A673 (cell line): ENCODE results near the gene LIMS1. TPM values are rescaled to one million over a fixed set of nuclear protein-coding genes. Genes with fewer than 3 reads are reported as not detected.
"Not testable (repeated sequence)": the region's sequence is repeated elsewhere in the genome, so short reads cannot be mapped to it uniquely, and the experiment has no call there.

Experiments used
- BruUV-seq: library from RNA; stranded (reverse); fragments of 400-500 nt; replicated peaks from 2 replicates; lab custom pipeline; 2021; lab: Mats Ljungman, UMichigan
- CTCF ChIA-PET: fragments of 300-600 bp; sonication (Branson Sonifier 250); formaldehyde crosslinking; loops from one replicate; lab custom pipeline; 2022; ENCODE audit warnings: antibody characterized with exemption; lab: Charles Lee
- POLR2A ChIA-PET: fragments of 300-600 bp; sonication (Branson Sonifier 250); formaldehyde crosslinking; loops from one replicate; lab custom pipeline; 2022; ENCODE audit warnings: antibody characterized with exemption; ENCODE audit not compliant: low non-redundant PET; lab: Charles Lee
- DNase-seq: peaks from one replicate; pipeline ENCODE4 v3.0.0-alpha.2; 2015; ENCODE audit warnings: low spot score
- H3K27ac ChIP-seq: fragments of 200-600 bp; sonication (generic); 2 replicates; pipeline ENCODE4 v1.5.1; 2016; ENCODE audit warnings: mixed run types, low read depth, mild to moderate bottlenecking, mixed read lengths, antibody characterized with exemption, low read length; ENCODE audit not compliant: poor library complexity, severe bottlenecking
- H3K27me3 ChIP-seq: fragments of 200-600 bp; sonication (generic); replicated peaks from 2 replicates; pipeline ENCODE4 v1.6.1; 2017; ENCODE audit warnings: mixed run types, low read depth, mild to moderate bottlenecking, mixed read lengths, antibody characterized with exemption, low read length; ENCODE audit not compliant: insufficient read depth, poor library complexity
- H3K36me3 ChIP-seq: fragments of 200-600 bp; sonication (generic); 2 replicates; pipeline ENCODE4 v1.6.1; 2016; ENCODE audit warnings: mixed run types, mild to moderate bottlenecking, mixed read lengths, antibody characterized with exemption, low read length; ENCODE audit not compliant: insufficient read depth, poor library complexity, severe bottlenecking
- H3K4me1 ChIP-seq: fragments of 200-600 bp; sonication (generic); 2 replicates; pipeline ENCODE4 v1.6.1; 2017; ENCODE audit warnings: mixed run types, mild to moderate bottlenecking, mixed read lengths, antibody characterized with exemption, low read length; ENCODE audit not compliant: insufficient read depth, poor library complexity, severe bottlenecking
- H3K4me3 ChIP-seq: fragments of 200-600 bp; sonication (generic); 2 replicates; pipeline ENCODE4 v1.5.1; 2016; ENCODE audit warnings: low read depth, mixed run types, mild to moderate bottlenecking, mixed read lengths, low read length; ENCODE audit not compliant: poor library complexity, severe bottlenecking
- H3K9me3 ChIP-seq: fragments of 200-600 bp; sonication (generic); 2 replicates; pipeline ENCODE4 v1.6.1; 2016; ENCODE audit warnings: mixed run types, low read depth, mild to moderate bottlenecking, mixed read lengths, antibody characterized with exemption, low read length; ENCODE audit not compliant: poor library complexity, severe bottlenecking
- EZH2 ChIP-seq: fragments of 200-600 bp; sonication (generic); IDR thresholded peaks from 2 replicates; pipeline ENCODE4 v1.6.1; 2017; ENCODE audit warnings: borderline replicate concordance, low read depth, mild to moderate bottlenecking, mixed read lengths, antibody characterized with exemption, low read length; ENCODE audit not compliant: poor library complexity, severe bottlenecking
- intact Hi-C: fragments of 100-400 bp; cut with micrococcal nuclease; formaldehyde crosslinking; loops from one replicate; pipeline ENCODE4 v1.10.0; 2022; ENCODE audit not compliant: unreplicated experiment
- total RNA-seq: library from RNA; stranded (reverse); gene quantifications from 2 replicates; pipeline ENCODE4 v1.2.3, GENCODE V29; 2021
- TF ChIP-seq, protein P1 (sequence below): fragments of 300-800, 200-600 bp; sonication (generic); conservative IDR thresholded peaks from 2 replicates; pipeline ENCODE4 v1.5.1; 2017; ENCODE audit warnings: low read depth, mild to moderate bottlenecking, antibody characterized with exemption, low read length, moderate library complexity, mixed read lengths

LIMS1 gene
- total RNA-seq, 1 experiment from 2014 or later, result 43.9 TPM

DNA sequence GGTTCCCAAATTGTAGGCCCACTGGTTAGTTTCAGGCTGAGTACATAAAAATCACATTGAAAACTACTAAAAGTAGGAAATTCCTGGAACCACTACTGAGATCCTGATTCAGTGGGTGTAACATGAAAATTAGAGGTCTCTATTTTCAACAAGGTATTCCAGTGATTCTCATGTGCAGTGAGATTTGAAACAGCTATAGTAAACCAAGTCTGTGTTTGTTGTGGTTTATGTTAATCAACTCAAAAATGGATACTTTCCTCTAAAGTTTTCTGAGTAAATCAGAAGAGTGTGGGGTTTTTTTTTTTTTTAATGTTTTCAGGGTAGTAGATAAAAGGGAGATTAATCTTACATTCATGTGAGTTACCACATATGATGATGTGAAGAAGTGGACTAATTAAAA, 42.4 kb upstream of the LIMS1 start:
- CTCF ChIA-PET, result no interaction called here
- no peaks in the 10 kb centered on the region for H3K27me3 ChIP-seq
- H3K27ac ChIP-seq, result no peak overlapping the region
- H3K9me3 ChIP-seq, result no peaks in the 10 kb centered on the region
- BruUV-seq, result no TSS peak
- DNase-seq, result no peak
- intact Hi-C loops, result no loop called here
- H3K36me3 ChIP-seq, result peaks cover 5% of the 10 kb centered on the region
- TF ChIP-seq, protein P1, sequence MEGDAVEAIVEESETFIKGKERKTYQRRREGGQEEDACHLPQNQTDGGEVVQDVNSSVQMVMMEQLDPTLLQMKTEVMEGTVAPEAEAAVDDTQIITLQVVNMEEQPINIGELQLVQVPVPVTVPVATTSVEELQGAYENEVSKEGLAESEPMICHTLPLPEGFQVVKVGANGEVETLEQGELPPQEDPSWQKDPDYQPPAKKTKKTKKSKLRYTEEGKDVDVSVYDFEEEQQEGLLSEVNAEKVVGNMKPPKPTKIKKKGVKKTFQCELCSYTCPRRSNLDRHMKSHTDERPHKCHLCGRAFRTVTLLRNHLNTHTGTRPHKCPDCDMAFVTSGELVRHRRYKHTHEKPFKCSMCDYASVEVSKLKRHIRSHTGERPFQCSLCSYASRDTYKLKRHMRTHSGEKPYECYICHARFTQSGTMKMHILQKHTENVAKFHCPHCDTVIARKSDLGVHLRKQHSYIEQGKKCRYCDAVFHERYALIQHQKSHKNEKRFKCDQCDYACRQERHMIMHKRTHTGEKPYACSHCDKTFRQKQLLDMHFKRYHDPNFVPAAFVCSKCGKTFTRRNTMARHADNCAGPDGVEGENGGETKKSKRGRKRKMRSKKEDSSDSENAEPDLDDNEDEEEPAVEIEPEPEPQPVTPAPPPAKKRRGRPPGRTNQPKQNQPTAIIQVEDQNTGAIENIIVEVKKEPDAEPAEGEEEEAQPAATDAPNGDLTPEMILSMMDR, result no peak
- TF ChIP-seq EZH2, result no peak
- no peak overlapping the region for H3K4me3 ChIP-seq
- POLR2A ChIA-PET, result interaction anchor here (0.5 kb wide), 1 partner anchor 131 kb away, joined by 3 read pairs; no protein-coding TSS in a partner anchor
- peaks cover 4% of the 10 kb centered on the region for H3K4me1 ChIP-seq

GRCh38 chr2:108492364-108492763, 41.9 kb upstream of the LIMS1 start:
- BruUV-seq, result no TSS peak
- H3K27ac ChIP-seq, result no peak overlapping the region
- intact Hi-C loops, result no loop called here

DNA sequence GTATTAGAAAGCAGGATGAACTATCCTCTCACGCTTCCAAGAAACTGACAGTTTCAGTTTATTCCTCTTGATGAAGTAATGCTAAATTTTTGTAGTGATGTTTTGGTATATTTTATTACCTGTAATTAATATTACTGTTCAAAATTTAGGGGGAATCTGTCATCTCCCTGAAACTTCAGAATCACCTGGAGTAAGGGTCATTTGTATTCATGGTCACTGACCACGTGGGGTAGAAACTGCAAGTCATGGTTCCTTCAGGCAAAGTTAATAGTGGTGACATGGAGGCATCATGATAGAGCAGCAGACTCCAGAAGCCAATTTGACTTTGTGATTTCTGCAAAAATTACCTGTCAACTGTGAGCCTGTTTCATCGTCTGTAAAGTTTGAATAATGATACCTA, 38.1 kb upstream of the LIMS1 start:
- H3K9me3 ChIP-seq, BruUV-seq, H3K4me1 ChIP-seq, H3K27ac ChIP-seq, intact Hi-C loops, H3K27me3 ChIP-seq, H3K4me3 ChIP-seq, DNase-seq, POLR2A ChIA-PET, CTCF ChIA-PET, H3K36me3 ChIP-seq: not testable (repeated sequence)

More at GRCh38 chr2:108492364-108492763, 41.9 kb upstream of the LIMS1 start:
- Histone ChIP-seq H3K4me3 (no peak overlapping the region), H3K27me3 (no peaks in the 10 kb centered on the region), H3K36me3 (peaks cover 5% of the 10 kb centered on the region), H3K4me1 (peaks cover 4% of the 10 kb centered on the region), H3K9me3 (no peaks in the 10 kb centered on the region)
- peak; percentile 30 for DNase-seq
- ChIA-PET CTCF (no interaction called here), POLR2A (interaction anchor here (0.5 kb wide), 1 partner anchor 131 kb away, joined by 3 read pairs; no protein-coding TSS in a partner anchor)
- TF ChIP-seq, protein P1, result no peak
- no peak for TF ChIP-seq EZH2

DNA sequence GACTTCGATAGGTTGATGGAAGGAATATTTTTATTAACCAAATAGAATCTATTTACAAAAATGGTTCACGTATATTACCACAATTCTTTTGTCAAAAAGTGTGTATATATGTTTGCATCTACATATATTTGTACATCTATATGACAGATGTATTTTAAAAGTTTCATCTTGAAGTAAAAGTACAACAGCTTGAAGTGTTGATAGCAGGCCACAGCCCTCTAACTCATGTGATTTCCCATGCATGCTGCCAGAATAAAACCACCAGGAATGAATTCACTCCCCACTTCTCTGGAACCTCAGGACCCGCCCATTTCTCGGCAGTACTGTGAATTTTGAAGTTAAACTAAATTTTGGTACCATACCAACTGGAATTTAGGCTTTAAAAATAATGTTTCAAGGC, 26.6 kb upstream of the LIMS1 start:
- intact Hi-C loops, H3K36me3 ChIP-seq, H3K4me1 ChIP-seq, CTCF ChIA-PET, H3K9me3 ChIP-seq, DNase-seq, H3K4me3 ChIP-seq, BruUV-seq, H3K27ac ChIP-seq, H3K27me3 ChIP-seq, POLR2A ChIA-PET: not testable (repeated sequence)

DNA sequence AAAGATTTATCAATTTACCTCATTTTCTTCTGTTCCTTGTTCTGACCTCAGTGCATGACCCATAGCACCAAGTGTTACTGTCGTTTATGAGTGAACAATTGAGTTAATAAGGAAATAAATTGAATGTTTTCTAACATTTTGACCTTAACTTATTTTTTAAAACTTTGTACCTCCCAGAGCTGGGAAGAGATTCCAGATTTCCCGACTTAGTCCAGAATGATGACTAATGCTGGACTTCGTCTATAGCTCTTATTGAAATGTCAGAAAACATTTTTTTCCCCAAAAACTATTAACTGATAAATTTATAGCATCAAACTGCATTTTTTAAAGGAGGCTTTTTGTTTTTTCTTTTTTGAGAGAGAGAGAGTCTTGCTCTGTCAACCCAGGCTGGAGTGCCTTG, 21.8 kb upstream of the LIMS1 start:
- H3K4me3 ChIP-seq, CTCF ChIA-PET, BruUV-seq, H3K4me1 ChIP-seq, intact Hi-C loops, H3K9me3 ChIP-seq, H3K27ac ChIP-seq, H3K36me3 ChIP-seq, H3K27me3 ChIP-seq, POLR2A ChIA-PET, DNase-seq: not testable (repeated sequence)

DNA sequence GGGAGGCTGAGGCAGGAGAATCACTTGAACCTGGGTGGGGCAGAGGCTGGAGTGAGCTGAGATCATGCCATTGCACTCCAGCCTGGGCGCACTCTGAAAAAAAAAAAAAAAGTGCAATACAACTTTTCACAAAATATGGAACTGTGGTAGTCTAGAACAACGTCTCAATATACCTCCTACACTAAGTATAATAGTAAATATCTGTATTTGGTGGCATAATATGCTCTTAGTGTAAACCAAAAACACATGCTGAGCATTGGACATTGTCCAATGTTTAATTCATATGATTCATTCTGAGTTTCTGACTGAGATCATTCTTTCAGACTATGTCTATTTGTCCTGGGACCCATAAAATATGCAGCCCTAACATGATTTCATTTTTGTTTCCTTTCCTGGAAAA, 19.8 kb upstream of the LIMS1 start:
- H3K27ac ChIP-seq, intact Hi-C loops, POLR2A ChIA-PET, H3K9me3 ChIP-seq, H3K4me3 ChIP-seq, H3K36me3 ChIP-seq, BruUV-seq, CTCF ChIA-PET, DNase-seq, H3K27me3 ChIP-seq, H3K4me1 ChIP-seq: not testable (repeated sequence)
